DND-41 (cell line): Measurements from ENCODE around the gene LRP11.

Experiments used
- ATAC-seq: fragments of 200-7000 bp; cut with Tn5 transposase; 3 replicates; pipeline ENCODE4 v1.9.1; 2021; ENCODE audit warnings: low read depth; ENCODE audit not compliant: insufficient read depth
- DNase-seq: peaks from one replicate; pipeline ENCODE4 v3.0.0-alpha.2; 2020
- H2AFZ ChIP-seq: 2 replicates; pipeline ENCODE4 v1.6.0; 2012; ENCODE audit warnings: low read depth, low read length
- H3K27ac ChIP-seq: 2 replicates; pipeline ENCODE4 v1.5.1; 2012; ENCODE audit warnings: low read length, inconsistent platforms
- H3K27me3 ChIP-seq: fragments of 200-600 bp; sonication (generic); 2 replicates; pipeline ENCODE4 v1.6.0; 2012; ENCODE audit warnings: low read length, mild to moderate bottlenecking, inconsistent platforms; ENCODE audit not compliant: insufficient read depth, poor library complexity
- H3K36me3 ChIP-seq: 2 replicates; pipeline ENCODE4 v1.5.1; 2012; ENCODE audit warnings: low read length, inconsistent platforms; ENCODE audit not compliant: insufficient read depth
- H3K4me1 ChIP-seq: 2 replicates; pipeline ENCODE4 v1.5.1; 2012; ENCODE audit warnings: mild to moderate bottlenecking, low read length; ENCODE audit not compliant: insufficient read depth
- H3K4me2 ChIP-seq: 2 replicates; pipeline ENCODE4 v1.6.0; 2012; ENCODE audit warnings: mild to moderate bottlenecking, moderate library complexity, low read length, inconsistent platforms; ENCODE audit not compliant: insufficient read depth
- H3K4me3 ChIP-seq, 2 experiments: fragments of 200-600 bp in 1 of 2; shearing (Covaris generic) in 1 of 2; 2 replicates each; pipeline ENCODE4 v1.5.1; 2012 to 2016; ENCODE audit warnings: inconsistent platforms in 2 of 2, low read length in 2 of 2, mild to moderate bottlenecking in 2 of 2, low read depth in 1 of 2, moderate library complexity in 1 of 2
- H3K79me2 ChIP-seq: 2 replicates; pipeline ENCODE4 v1.6.0; 2012; ENCODE audit warnings: low read length, inconsistent platforms; ENCODE audit not compliant: insufficient read depth
- H3K9ac ChIP-seq: 2 replicates; pipeline ENCODE4 v1.6.0; 2012; ENCODE audit warnings: low read depth, mild to moderate bottlenecking, inconsistent platforms, low read length, moderate library complexity
- H3K9me3 ChIP-seq: 2 replicates; pipeline ENCODE4 v1.5.1; 2012; ENCODE audit warnings: low read length, moderate library complexity, mild to moderate bottlenecking, inconsistent platforms; ENCODE audit not compliant: insufficient read depth, severe bottlenecking
- H4K20me1 ChIP-seq: 2 replicates; pipeline ENCODE4 v1.6.0; 2012; ENCODE audit warnings: low read length; ENCODE audit not compliant: insufficient read depth
- CTCF ChIP-seq: IDR thresholded peaks from 2 replicates; pipeline ENCODE4 v1.5.1; 2012; ENCODE audit warnings: borderline replicate concordance, low read length, moderate library complexity, mild to moderate bottlenecking; ENCODE audit not compliant: poor library complexity, severe bottlenecking; ENCODE audit errors: extremely low read depth
- EZH2 ChIP-seq: IDR thresholded peaks from 3 replicates; pipeline ENCODE4 v1.6.1; 2012; ENCODE audit warnings: borderline replicate concordance, low read depth, mild to moderate bottlenecking, moderate library complexity, low read length, inconsistent platforms; ENCODE audit not compliant: severe bottlenecking

The LRP11 gene

DNA sequence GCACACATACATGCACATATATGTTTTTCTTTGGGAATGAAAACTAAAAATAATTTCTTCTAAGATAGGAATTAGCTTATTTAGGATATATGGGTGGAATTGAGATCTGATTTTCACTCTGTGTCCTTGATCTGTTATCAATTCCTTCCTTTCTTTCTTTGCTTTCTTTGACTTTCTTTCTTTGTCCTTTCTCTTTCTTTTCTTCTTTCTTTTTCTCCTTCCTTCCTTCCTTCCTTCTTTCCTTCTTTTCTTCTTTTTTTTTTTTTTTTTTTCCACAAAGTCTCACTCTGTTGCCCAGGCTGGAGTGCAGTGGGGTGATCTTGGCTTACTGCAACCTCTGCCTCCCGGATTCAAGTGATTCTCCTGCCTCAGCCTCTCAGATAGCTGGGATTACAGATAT, 86.5 kb downstream of the LRP11 start:
- no peak for TF ChIP-seq EZH2
- no peak for TF ChIP-seq CTCF
- Histone ChIP-seq H3K27ac (no peak overlapping the region), H3K79me2 (peaks cover 19% of the 10 kb centered on the region), H3K27me3 (no peaks in the 10 kb centered on the region), H3K36me3 (peaks cover 75% of the 10 kb centered on the region), H3K4me1 (no peaks in the 10 kb centered on the region), H3K9ac (no peak overlapping the region), H3K9me3 (no peaks in the 10 kb centered on the region), H3K4me3 (no peak overlapping the region), H3K4me2 (no peak overlapping the region), H2AFZ (no peak overlapping the region), H4K20me1 (no peaks in the 10 kb centered on the region)
- ATAC-seq: no peak
- DNase-seq: no peak

GRCh38 chr6:149771925-149772324, 92.2 kb downstream of the LRP11 start:
- Histone ChIP-seq H3K4me3 (no peak overlapping the region), H3K4me2 (no peak overlapping the region), H3K79me2 (peaks cover 36% of the 10 kb centered on the region), H3K4me1 (no peaks in the 10 kb centered on the region), H3K27ac (no peak overlapping the region), H3K9me3 (no peaks in the 10 kb centered on the region), H3K36me3 (peaks cover 64% of the 10 kb centered on the region), H3K9ac (no peak overlapping the region), H3K27me3 (no peaks in the 10 kb centered on the region), H4K20me1 (peaks cover 4% of the 10 kb centered on the region; the same call in 1 of the 2 replicates), H2AFZ (no peak overlapping the region)
- TF ChIP-seq EZH2 (no peak), CTCF (no peak)
- DNase-seq: no peak
- no peak for ATAC-seq

DNA sequence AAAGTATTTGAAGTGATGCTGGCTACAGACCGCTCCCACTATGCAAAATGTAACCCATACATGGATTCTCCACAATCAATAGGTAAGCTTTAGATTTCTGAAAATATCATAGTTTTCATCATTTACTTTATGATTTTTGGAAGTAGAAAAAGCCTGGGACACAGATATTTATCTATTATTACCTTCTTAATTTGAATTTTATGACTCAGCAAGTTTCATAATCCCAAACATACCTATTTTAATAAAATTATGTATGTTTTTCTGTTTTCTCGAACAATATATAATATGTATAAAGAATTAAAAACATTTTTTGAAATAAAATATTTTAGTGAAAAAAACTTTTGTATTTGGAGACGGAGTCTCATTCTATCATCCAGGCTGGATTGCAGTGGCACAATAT, 93.0 kb downstream of the LRP11 start:
- H3K27me3 ChIP-seq: no peaks in the 10 kb centered on the region
- no peaks in the 10 kb centered on the region for H3K4me1 ChIP-seq
- no peak overlapping the region for H3K27ac ChIP-seq
- TF ChIP-seq CTCF: no peak
- peaks cover 4% of the 10 kb centered on the region; the same call in 1 of the 2 replicates for H4K20me1 ChIP-seq
- H2AFZ ChIP-seq: no peak overlapping the region
- H3K79me2 ChIP-seq: peaks cover 43% of the 10 kb centered on the region
- no peak for DNase-seq
- H3K36me3 ChIP-seq: peaks cover 64% of the 10 kb centered on the region
- no peak overlapping the region for H3K9ac ChIP-seq
- H3K9me3 ChIP-seq: no peaks in the 10 kb centered on the region
- no peak overlapping the region for H3K4me3 ChIP-seq
- no peak for ATAC-seq
- no peak overlapping the region for H3K4me2 ChIP-seq

GRCh38 chr6:149769676-149770075, 94.5 kb downstream of the LRP11 start:
- Histone ChIP-seq H3K79me2 (peaks cover 54% of the 10 kb centered on the region), H3K9me3 (peaks cover 7% of the 10 kb centered on the region), H3K4me3 (no peak overlapping the region), H3K4me1 (no peaks in the 10 kb centered on the region), H3K27me3 (no peaks in the 10 kb centered on the region), H3K36me3 (peaks cover 64% of the 10 kb centered on the region), H3K27ac (no peak overlapping the region), H2AFZ (no peak overlapping the region), H3K9ac (no peak overlapping the region), H4K20me1 (peaks cover 4% of the 10 kb centered on the region; the same call in 1 of the 2 replicates), H3K4me2 (no peak overlapping the region)
- DNase-seq: no peak
- no peak for ATAC-seq
- no peak for TF ChIP-seq CTCF
- no peak for TF ChIP-seq EZH2
